ENCODE data around the gene IL17RE. TPM values are rescaled to one million over a fixed set of nuclear protein-coding genes. Genes with fewer than 3 reads are reported as not detected.
"Not testable (repeated sequence)": the region's sequence is repeated elsewhere in the genome, so short reads cannot be mapped to it uniquely, and the experiment has no call there.

IL17RE gene
- total RNA-seq, 4 donors from 2014 or later = 0.47 to 0.85 (median 0.79) TPM

DNA sequence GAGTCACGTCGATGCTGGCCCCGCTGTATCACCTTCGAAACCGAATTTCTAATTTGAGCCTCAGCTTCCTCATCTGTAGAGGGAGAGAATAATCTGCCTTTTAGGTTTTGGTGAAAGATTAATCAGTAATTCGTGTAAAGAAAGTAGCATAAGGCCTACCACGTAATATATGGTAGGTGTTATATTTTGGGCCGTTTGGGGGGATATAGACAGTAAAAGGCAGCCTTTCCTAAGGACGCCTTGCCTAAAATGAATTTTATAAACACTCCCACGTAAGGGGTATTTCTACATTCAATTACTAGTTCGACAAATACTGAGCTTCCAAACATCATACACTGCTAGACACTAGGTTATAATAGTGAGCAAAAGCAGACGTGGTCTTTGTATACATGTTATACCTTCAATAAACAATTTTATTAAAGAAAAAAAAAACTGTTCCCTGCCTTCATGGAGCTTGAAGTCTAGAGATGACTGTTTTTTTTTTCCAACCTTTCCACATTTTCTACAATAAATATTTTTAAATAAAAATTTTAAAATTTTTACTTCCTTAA is 11.5 kb upstream of the IL17RE start:
- Histone ChIP-seq H3K9me3 (no peaks in the 10 kb centered on the region), H3K27me3 (no peaks in the 10 kb centered on the region), H3K27ac (peak overlapping the region; percentile 95 to 99 (median 98)), H3K4me1 (peaks cover 0 to 39% (median 0%) of the 10 kb centered on the region in 3 donors), H3K36me3 (peaks cover 0 to 16% of the 10 kb centered on the region in 2 donors), H3K4me3 (peak overlapping the region; percentile 91)
- TF ChIP-seq POLR2AphosphoS5 (IDR thresholded peaks at IDR 0.05) = no peak
- TF ChIP-seq POLR2A (IDR thresholded peaks at IDR 0.05) = no peak
- TF ChIP-seq, protein P1, sequence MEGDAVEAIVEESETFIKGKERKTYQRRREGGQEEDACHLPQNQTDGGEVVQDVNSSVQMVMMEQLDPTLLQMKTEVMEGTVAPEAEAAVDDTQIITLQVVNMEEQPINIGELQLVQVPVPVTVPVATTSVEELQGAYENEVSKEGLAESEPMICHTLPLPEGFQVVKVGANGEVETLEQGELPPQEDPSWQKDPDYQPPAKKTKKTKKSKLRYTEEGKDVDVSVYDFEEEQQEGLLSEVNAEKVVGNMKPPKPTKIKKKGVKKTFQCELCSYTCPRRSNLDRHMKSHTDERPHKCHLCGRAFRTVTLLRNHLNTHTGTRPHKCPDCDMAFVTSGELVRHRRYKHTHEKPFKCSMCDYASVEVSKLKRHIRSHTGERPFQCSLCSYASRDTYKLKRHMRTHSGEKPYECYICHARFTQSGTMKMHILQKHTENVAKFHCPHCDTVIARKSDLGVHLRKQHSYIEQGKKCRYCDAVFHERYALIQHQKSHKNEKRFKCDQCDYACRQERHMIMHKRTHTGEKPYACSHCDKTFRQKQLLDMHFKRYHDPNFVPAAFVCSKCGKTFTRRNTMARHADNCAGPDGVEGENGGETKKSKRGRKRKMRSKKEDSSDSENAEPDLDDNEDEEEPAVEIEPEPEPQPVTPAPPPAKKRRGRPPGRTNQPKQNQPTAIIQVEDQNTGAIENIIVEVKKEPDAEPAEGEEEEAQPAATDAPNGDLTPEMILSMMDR (IDR thresholded peaks at IDR 0.05) = no peak
- TF ChIP-seq EP300 (IDR thresholded peaks at IDR 0.05) = no peak
- ATAC-seq = no peak
- WGBS, 2 donors (ENCODE audit: low coverage in 1 of 2) = 5 to 13% methylated on average over 7 to 12 of the region's 12 CpGs

DNA sequence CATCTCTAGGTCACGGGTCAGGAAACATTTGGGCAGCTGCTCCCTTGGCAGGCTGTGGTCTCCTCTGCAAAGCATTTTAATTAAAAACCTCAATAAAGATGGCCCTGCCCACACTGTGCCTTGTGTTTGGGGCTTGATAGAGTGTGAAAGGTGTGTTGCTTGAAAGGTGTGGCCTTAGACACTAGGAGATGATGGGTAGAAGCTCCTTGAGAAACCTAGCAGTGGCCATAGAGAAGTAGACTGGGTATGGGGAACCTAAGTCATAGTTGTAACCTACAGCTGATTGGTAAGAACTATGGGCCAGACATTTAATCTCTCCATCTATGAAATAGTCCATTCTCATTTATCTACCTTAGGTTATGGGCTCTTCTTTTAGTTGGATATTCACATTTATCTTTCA is 8.9 kb upstream of the IL17RE start:
- no peaks in the 10 kb centered on the region for H3K27me3 ChIP-seq
- no peak overlapping the region for H3K4me3 ChIP-seq
- TF ChIP-seq POLR2A (IDR thresholded peaks at IDR 0.05) (no peak), POLR2AphosphoS5 (IDR thresholded peaks at IDR 0.05) (no peak)
- TF ChIP-seq, protein P1 (IDR thresholded peaks at IDR 0.05) = no peak
- no peak for ATAC-seq
- peaks cover 0 to 16% of the 10 kb centered on the region in 2 donors for H3K36me3 ChIP-seq
- H3K9me3 ChIP-seq = no peaks in the 10 kb centered on the region
- peaks cover 0 to 52% (median 0%) of the 10 kb centered on the region in 3 donors for H3K4me1 ChIP-seq
- WGBS, 2 donors (ENCODE audit: low coverage in 1 of 2) = 83 to 88% methylated on average over 1 of the region's 1 CpG
- H3K27ac ChIP-seq = peak overlapping the region in 2 of 4 donors; percentile 15 to 35

DNA sequence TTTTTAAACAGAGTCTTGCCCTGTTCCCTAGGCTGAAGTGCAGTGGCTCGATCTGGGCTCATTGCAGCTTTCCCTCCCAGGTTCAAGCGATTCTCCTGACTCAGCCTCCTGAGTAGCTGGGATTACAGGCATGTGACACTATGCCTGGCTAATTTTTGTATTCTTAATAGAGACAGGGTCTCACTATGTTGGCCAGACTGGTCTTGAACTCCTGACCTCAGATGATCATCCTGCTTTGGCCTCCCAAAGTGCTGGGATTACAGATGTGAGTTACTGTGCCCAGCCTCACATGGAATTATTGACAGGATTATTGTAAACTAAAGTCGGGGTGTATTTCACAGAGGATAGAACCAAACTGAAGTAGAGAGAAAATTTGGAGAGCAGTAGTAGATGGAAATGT is 6.9 kb upstream of the IL17RE start:
- not testable (repeated sequence) for H3K27ac ChIP-seq, H3K9me3 ChIP-seq, ATAC-seq, H3K4me3 ChIP-seq, H3K27me3 ChIP-seq
- peaks cover 0 to 51% (median 0%) of the 10 kb centered on the region in 3 donors for H3K4me1 ChIP-seq
- H3K36me3 ChIP-seq = peaks cover 0 to 16% of the 10 kb centered on the region in 2 donors
- WGBS, 2 donors (ENCODE audit: low coverage in 1 of 2) = 100% methylated on average over 2 of the region's 3 CpGs; no CpG with 5 or more reads in 1 of the 2 donors

DNA sequence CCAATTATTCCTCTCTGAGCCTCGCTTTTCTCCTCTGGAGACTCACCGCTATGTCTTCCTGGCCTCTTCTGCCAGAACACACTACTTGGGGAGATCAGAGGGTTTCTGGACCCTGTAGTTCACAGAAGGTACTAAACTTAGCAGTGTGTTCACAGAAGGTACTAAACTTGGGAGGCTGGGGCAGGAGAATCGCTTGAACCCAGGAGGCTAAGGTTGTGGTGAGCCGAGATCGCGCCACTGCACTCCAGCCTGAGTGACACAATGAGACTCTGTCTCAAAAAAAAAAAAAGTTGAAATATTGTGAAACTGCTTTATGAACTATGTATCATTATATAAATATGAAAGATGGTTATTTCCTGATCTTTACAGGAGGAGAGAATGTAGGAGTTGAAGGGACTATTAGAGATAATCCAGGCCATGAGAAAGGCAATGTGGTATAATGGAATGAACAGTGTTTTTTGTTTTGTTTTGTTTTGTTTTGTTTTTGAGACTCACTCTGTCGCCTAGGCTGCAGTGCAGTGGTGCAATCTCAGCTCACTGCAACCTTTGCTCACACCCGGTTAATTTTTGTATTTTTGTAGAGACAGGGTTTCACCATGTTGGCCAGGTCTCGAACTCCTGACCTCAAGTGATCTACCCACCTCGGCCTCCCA is 5.8 kb upstream of the IL17RE start:
- not testable (repeated sequence) for H3K9me3 ChIP-seq, ATAC-seq, H3K4me3 ChIP-seq, H3K27me3 ChIP-seq
- WGBS, 2 donors (ENCODE audit: low coverage in 1 of 2) = 79 to 100% methylated on average over 3 to 7 of the region's 10 CpGs
- Histone ChIP-seq H3K4me1 (peaks cover 0 to 41% (median 0%) of the 10 kb centered on the region in 3 donors), H3K27ac (peak overlapping the region in 1 of 4 donors; percentile 19), H3K36me3 (peaks cover 0 to 16% of the 10 kb centered on the region in 2 donors)

DNA sequence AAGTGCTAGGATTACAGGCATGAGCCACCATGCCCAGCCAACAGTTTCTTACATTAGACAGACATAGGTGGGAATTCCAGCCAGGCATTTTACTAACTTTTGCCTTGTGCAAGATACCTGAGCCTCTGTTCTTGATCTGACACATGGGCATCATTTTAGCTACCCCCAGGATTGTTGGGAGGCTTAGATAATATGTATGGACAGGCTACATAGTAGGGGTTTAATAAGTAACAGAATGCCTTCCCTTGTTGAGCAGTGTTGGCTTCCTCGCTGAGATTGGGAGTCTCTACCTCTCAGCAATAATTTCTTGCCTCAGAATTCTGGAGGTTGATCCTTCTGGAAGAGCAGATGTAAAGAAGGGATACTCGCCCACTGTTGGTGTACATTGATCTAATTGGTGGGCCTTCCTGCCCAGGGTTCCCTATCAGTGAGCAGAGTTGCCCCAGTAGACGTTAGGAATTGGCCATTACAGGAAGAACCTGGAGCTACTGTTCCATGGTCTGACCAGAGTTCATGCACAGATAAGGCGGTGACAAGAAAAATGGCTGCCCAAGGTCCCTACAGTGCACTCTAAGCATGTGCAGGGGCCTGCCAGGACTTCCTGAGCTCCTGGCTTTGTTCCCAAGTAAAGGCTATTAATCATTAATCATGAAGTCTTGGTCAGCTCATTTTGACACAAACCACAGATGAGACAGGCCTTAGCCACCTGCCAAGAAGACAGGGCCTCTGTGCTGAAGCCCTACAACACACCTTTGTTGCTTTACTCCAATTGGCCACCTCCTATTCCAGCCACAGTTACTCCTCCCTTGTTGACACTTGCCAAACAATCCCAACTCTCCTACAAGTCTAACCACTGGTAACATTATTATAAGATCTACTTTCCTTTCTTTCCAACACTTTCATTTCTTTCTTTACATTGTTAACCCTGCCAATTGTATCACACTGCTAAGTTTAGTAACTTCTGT is 5.0 kb upstream of the IL17RE start:
- TF ChIP-seq POLR2A (IDR thresholded peaks at IDR 0.05) (no peak), POLR2AphosphoS5 (IDR thresholded peaks at IDR 0.05) (no peak), EP300 (IDR thresholded peaks at IDR 0.05) (no peak)
- TF ChIP-seq, protein P1 (IDR thresholded peaks at IDR 0.05) = no peak

More for the DNA sequence above, 5.0 kb upstream of the IL17RE start:
- no peaks in the 10 kb centered on the region for H3K9me3 ChIP-seq
- peaks cover 0 to 33% (median 0%) of the 10 kb centered on the region in 3 donors for H3K4me1 ChIP-seq
- no peak overlapping the region for H3K4me3 ChIP-seq
- no peaks in the 10 kb centered on the region for H3K27me3 ChIP-seq
- 71 to 100% methylated on average over 2 of the region's 4 CpGs for WGBS, 2 donors (ENCODE audit: low coverage in 1 of 2)
- no peak for ATAC-seq
- H3K36me3 ChIP-seq = peaks cover 0 to 13% of the 10 kb centered on the region in 2 donors
- peak overlapping the region in 1 of 4 donors; percentile 6 for H3K27ac ChIP-seq
